Fibroblast of lung (primary cell): ENCODE measurements around the gene KLK6. TPM values are rescaled to one million over a fixed set of nuclear protein-coding genes. Genes with fewer than 3 reads are reported as not detected.

ENCODE experiments used
- DNase-seq, 2 donors: peaks; one replicate each; pipeline versions ENCODE4 v3.0.0 to v3.0.0-alpha.2; 2010; ENCODE audit warnings: low read depth in 2 of 2
- H2AFZ ChIP-seq: 2 replicates; pipeline ENCODE4 v1.5.1; 2012; ENCODE audit warnings: low read length, control low read depth, inconsistent platforms
- H3K27ac ChIP-seq: 2 replicates; pipeline ENCODE4 v1.5.1; 2011; ENCODE audit warnings: low read length, control low read depth; ENCODE audit not compliant: insufficient read depth
- H3K27me3 ChIP-seq: 2 replicates; pipeline ENCODE4 v1.5.1; 2011; ENCODE audit warnings: mild to moderate bottlenecking, low read length; ENCODE audit not compliant: control insufficient read depth, insufficient read depth
- H3K36me3 ChIP-seq: 2 replicates; pipeline ENCODE4 v1.5.1; 2011; ENCODE audit warnings: low read length; ENCODE audit not compliant: control insufficient read depth, insufficient read depth
- H3K4me1 ChIP-seq: 2 replicates; pipeline ENCODE4 v1.5.1; 2011; ENCODE audit warnings: low read length; ENCODE audit not compliant: control insufficient read depth, insufficient read depth; ENCODE audit errors: extremely low read depth
- H3K4me2 ChIP-seq: 2 replicates; pipeline ENCODE4 v1.5.1; 2011; ENCODE audit warnings: low read length, control low read depth; ENCODE audit not compliant: insufficient read depth; ENCODE audit errors: extremely low read depth
- H3K4me3 ChIP-seq, 4 experiments: fragments of 200-600 bp in 1 of 4; sonication (generic) in 1 of 4; replicated peaks in 1 of 4; 2 replicates each; pipeline ENCODE4 v1.5.1; 2011 to 2016; ENCODE audit warnings: low read length in 4 of 4, low read depth in 3 of 4, mild to moderate bottlenecking in 3 of 4, control low read depth in 2 of 4, inconsistent platforms in 1 of 4, mixed read lengths in 1 of 4; ENCODE audit not compliant: insufficient read depth in 1 of 4; ENCODE audit errors: control extremely low read depth in 1 of 4
- H3K79me2 ChIP-seq: 2 replicates; pipeline ENCODE4 v1.5.1; 2012; ENCODE audit warnings: mild to moderate bottlenecking, low read length, inconsistent platforms; ENCODE audit not compliant: control insufficient read depth, insufficient read depth
- H3K9ac ChIP-seq: 2 replicates; pipeline ENCODE4 v1.5.1; 2011; ENCODE audit warnings: mild to moderate bottlenecking, low read length, control low read depth; ENCODE audit not compliant: insufficient read depth
- H3K9me3 ChIP-seq: 2 replicates; pipeline ENCODE4 v1.5.1; 2012; ENCODE audit warnings: low read depth, low read length; ENCODE audit not compliant: control insufficient read depth, insufficient read depth
- H4K20me1 ChIP-seq: 2 replicates; pipeline ENCODE4 v1.5.1; 2011; ENCODE audit warnings: low read length; ENCODE audit not compliant: control insufficient read depth, insufficient read depth; ENCODE audit errors: extremely low read depth
- EZH2 ChIP-seq: IDR thresholded peaks from 2 replicates; pipeline ENCODE4 v1.5.1; 2012; ENCODE audit warnings: low read length, control low read depth, mild to moderate bottlenecking; ENCODE audit errors: missing control alignments
- polyA plus RNA-seq, 2 donors: library from polyadenylated mRNA; depleted of rRNA in 1 of 2; stranded (reverse) in 1 of 2; unstranded in 1 of 2; fragments of >200 nt; gene quantifications; 2 replicates each; pipeline ENCODE4 v1.2.1, GENCODE V29; 2011 to 2012; ENCODE audit warnings: missing spikeins in 1 of 2
- total RNA-seq: library from RNA; depleted of rRNA; stranded (reverse); fragments of >200 nt; gene quantifications from 2 replicates; pipeline ENCODE4 v1.2.1, GENCODE V29; 2014
- TF ChIP-seq, protein P1 (sequence below), 2 donors: IDR thresholded peaks in 1 of 2; conservative IDR thresholded peaks in 1 of 2; 1 replicate in 1 of 2; 2 replicates in 1 of 2; pipeline ENCODE4 v1.5.1; 2011 to 2012; ENCODE audit warnings: low read length in 2 of 2, control low read depth in 1 of 2, inconsistent platforms in 1 of 2, low read depth in 1 of 2, mild to moderate bottlenecking in 1 of 2

The KLK6 gene
- total and polyA plus RNA-seq, 2 donors (not counting 1 experiment from before 2014, with no cell fraction given): not detected

- H3K27me3 ChIP-seq: no peaks in the 10 kb centered on the region
- no peak within 1 kb of the TSS for H3K9ac ChIP-seq
- H3K4me1 ChIP-seq: no peaks in the 10 kb centered on the region
- no peak for DNase-seq
- H4K20me1 ChIP-seq: no peaks in the 10 kb centered on the region
- H3K4me3 ChIP-seq: no peak within 1 kb of the TSS
- no peak within 1 kb of the TSS for H3K27ac ChIP-seq
- no peak for TF ChIP-seq EZH2
- TF ChIP-seq, protein P1, sequence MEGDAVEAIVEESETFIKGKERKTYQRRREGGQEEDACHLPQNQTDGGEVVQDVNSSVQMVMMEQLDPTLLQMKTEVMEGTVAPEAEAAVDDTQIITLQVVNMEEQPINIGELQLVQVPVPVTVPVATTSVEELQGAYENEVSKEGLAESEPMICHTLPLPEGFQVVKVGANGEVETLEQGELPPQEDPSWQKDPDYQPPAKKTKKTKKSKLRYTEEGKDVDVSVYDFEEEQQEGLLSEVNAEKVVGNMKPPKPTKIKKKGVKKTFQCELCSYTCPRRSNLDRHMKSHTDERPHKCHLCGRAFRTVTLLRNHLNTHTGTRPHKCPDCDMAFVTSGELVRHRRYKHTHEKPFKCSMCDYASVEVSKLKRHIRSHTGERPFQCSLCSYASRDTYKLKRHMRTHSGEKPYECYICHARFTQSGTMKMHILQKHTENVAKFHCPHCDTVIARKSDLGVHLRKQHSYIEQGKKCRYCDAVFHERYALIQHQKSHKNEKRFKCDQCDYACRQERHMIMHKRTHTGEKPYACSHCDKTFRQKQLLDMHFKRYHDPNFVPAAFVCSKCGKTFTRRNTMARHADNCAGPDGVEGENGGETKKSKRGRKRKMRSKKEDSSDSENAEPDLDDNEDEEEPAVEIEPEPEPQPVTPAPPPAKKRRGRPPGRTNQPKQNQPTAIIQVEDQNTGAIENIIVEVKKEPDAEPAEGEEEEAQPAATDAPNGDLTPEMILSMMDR (conservative IDR thresholded peaks at IDR 0.05 in 1 of 2, IDR thresholded peaks at IDR 0.05 in 1 of 2; ENCODE audit: low read depth in 1 of 2, low read length in 2 of 2): no peak
- H3K9me3 ChIP-seq: no peaks in the 10 kb centered on the region
- H3K79me2 ChIP-seq: no peaks in the 10 kb centered on the region
- no peak within 1 kb of the TSS for H2AFZ ChIP-seq
- H3K4me2 ChIP-seq: no peak within 1 kb of the TSS
- no peaks in the 10 kb centered on the region for H3K36me3 ChIP-seq
These were observed 14.4 kb upstream of the KLK6 start, which contains the start of gene KLK7 for GRCh38 chr19:50983625-50984292. Gene KLK7 (minus strand): TSS chr19:50983917. CDS start chr19:50982399, 1,518 bp downstream.

DNA sequence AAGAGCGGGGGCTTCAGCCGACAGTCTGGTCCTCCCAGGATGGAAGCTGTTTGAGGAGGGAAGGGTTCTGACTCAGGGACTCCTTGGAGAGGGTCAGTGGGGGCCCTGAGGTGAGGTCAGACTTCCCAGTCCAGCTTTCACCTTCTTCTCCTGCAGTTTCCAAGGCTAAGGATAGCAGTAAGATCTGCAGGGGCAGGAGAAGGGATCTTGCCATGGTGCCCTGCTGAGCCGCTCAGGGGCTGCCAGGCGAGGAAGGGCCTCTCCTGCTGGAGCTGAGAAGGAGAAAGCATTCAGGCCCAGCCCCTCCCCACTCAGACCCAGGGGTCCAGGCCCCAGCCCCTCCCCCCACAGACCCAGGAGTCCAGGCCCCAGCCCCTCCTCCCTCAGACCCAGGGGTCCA, 12.8 kb upstream of the KLK6 start:
- H3K27me3 ChIP-seq: no peaks in the 10 kb centered on the region
- TF ChIP-seq, protein P1 (conservative IDR thresholded peaks at IDR 0.05 in 1 of 2, IDR thresholded peaks at IDR 0.05 in 1 of 2; ENCODE audit: low read depth in 1 of 2, low read length in 2 of 2): no peak
- no peak for TF ChIP-seq EZH2
- H4K20me1 ChIP-seq: no peaks in the 10 kb centered on the region
- no peaks in the 10 kb centered on the region for H3K4me1 ChIP-seq
- no peak overlapping the region for H3K27ac ChIP-seq
- DNase-seq: no peak
- no peak overlapping the region for H2AFZ ChIP-seq
- H3K79me2 ChIP-seq: no peaks in the 10 kb centered on the region
- no peak overlapping the region for H3K4me3 ChIP-seq
- no peak overlapping the region for H3K9ac ChIP-seq
- H3K36me3 ChIP-seq: no peaks in the 10 kb centered on the region
- H3K4me2 ChIP-seq: no peak overlapping the region
- H3K9me3 ChIP-seq: no peaks in the 10 kb centered on the region

DNA sequence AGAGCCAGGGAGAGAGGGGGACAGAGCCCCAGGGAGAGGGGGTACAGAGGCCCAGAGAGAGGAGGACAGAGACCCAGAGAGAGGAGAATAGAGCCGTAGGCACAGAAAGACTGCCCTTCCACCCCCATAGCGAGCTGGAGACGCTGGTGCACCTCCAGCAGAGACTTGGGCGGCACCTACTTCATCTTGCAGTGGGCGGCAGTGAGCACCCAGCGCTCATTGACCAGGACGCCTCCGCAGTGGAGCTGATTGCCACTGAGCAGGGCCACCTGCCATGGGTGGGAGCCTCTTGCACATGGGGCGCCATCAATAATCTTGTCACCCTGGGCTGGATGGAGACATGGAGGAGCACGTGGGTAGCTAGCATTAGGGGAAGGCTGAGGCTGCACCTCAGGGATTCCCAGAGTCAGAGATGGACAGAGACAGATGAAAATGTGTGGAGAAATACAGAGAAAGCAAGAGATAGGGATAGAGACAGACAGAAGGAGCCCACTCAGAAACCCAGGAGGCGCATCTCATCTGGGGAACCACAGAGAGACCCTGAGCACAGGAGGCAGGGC, 12.3 kb upstream of the KLK6 start:
- Histone ChIP-seq H3K4me1 (no peaks in the 10 kb centered on the region), H3K27me3 (no peaks in the 10 kb centered on the region), H3K79me2 (no peaks in the 10 kb centered on the region), H3K9me3 (no peaks in the 10 kb centered on the region), H2AFZ (no peak overlapping the region), H3K9ac (no peak overlapping the region), H3K4me2 (no peak overlapping the region), H3K27ac (no peak overlapping the region), H4K20me1 (no peaks in the 10 kb centered on the region), H3K36me3 (no peaks in the 10 kb centered on the region), H3K4me3 (no peak overlapping the region)
- no peak for DNase-seq
- no peak for TF ChIP-seq EZH2
- TF ChIP-seq, protein P1 (conservative IDR thresholded peaks at IDR 0.05 in 1 of 2, IDR thresholded peaks at IDR 0.05 in 1 of 2; ENCODE audit: low read depth in 1 of 2, low read length in 2 of 2): no peak
